ENCODE measurements around the gene SLC39A11. TPM values are rescaled to one million over a fixed set of nuclear protein-coding genes. Genes with fewer than 3 reads are reported as not detected.

Gene SLC39A11
- total and polyA plus RNA-seq, 2 of the 13 experiments (the other 11 are each of a cell fraction or from before 2014, with no cell fraction given): 17.2 to 31.5 TPM

- TF ChIP-seq RBM39 (IDR thresholded peaks at IDR 0.05; ENCODE audit: low read depth, low read length, poor library complexity, severe bottlenecking) (peak; percentile 27), ATF2 (CRISPR knock-in tag; IDR thresholded peaks at IDR 0.05) (peak; percentile 86; the same call in 1 of the 2 replicates), MAFK (conservative IDR thresholded peaks at IDR 0.05 in 1 of 2, IDR thresholded peaks at IDR 0.05 in 1 of 2; ENCODE audit: low read length in 2 of 2) (peak; percentile 91 to 98), ZNF205 (CRISPR knock-in tag; IDR thresholded peaks at IDR 0.05) (peak; percentile 94; the same call in 1 of the 2 replicates), ARID3A (IDR thresholded peaks at IDR 0.05; ENCODE audit: low read depth, low read length) (no peak), GTF3A (CRISPR knock-in tag; conservative IDR thresholded peaks at IDR 0.05) (no peak; the same call in 1 of the 2 replicates), SMAD1 (CRISPR knock-in tag; IDR thresholded peaks at IDR 0.05; ENCODE audit: borderline replicate concordance, low read depth) (no peak), DNMT3B (CRISPR knock-in tag; conservative IDR thresholded peaks at IDR 0.05) (no peak), RNF2 (conservative IDR thresholded peaks at IDR 0.05; ENCODE audit: low read depth) (0 out of 2 replicates have a peak, but pooled peaks have one; percentile 17), ZNF350 (CRISPR knock-in tag; IDR thresholded peaks at IDR 0.05; ENCODE audit: borderline replicate concordance, low read depth) (peak; percentile 94), HCFC1 (IDR thresholded peaks at IDR 0.05; ENCODE audit: low read depth, low read length) (no peak), ZNF891 (CRISPR knock-in tag; IDR thresholded peaks at IDR 0.05) (no peak), MAF1 (CRISPR knock-in tag; IDR thresholded peaks at IDR 0.05; ENCODE audit: borderline replicate concordance) (no peak), ATM (IDR thresholded peaks at IDR 0.05; ENCODE audit: borderline replicate concordance) (no peak), SOX13 (IDR thresholded peaks at IDR 0.05) (peak; percentile 88; the same call in 1 of the 2 replicates), SOX13 (CRISPR knock-in tag; conservative IDR thresholded peaks at IDR 0.05 in 1 of 2, IDR thresholded peaks at IDR 0.05 in 1 of 2) (peak in 1 of 2 experiments; percentile 96; a peak in 2 of 4 replicates), KMT2A (CRISPR knock-in tag; IDR thresholded peaks at IDR 0.05) (no peak; the same call in 1 of the 2 replicates), PRMT3 (CRISPR knock-in tag; IDR thresholded peaks at IDR 0.05; ENCODE audit: borderline replicate concordance, low read depth) (no peak), NFAT5 (CRISPR knock-in tag; IDR thresholded peaks at IDR 0.05) (no peak)
Measured at GRCh38 chr17:72631949-72632684, 460.4 kb downstream of the SLC39A11 start (continued).

Data from HepG2 (cell line).